DMS153 treated with DMSO at 0.1 percent for 48 hours (cell line): ENCODE results near the gene NCKAP5.
"Not testable (repeated sequence)": the region's sequence is repeated elsewhere in the genome, so short reads cannot be mapped to it uniquely, and the experiment has no call there.

ENCODE experiments used
- DNase-seq: peaks from one replicate; lab custom pipeline; 2025; ENCODE audit not compliant: unreplicated experiment; lab: John Stamatoyannopoulos, UW

The NCKAP5 gene

GRCh38 chr2:133235968-133236367 is 332.3 kb downstream of the NCKAP5 start:
- DNase-seq = no peak

GRCh38 chr2:133232556-133232955 is 335.7 kb downstream of the NCKAP5 start:
- DNase-seq = no peak

- no peak for DNase-seq
Measured at GRCh38 chr2:133231264-133231663, 337.0 kb downstream of the NCKAP5 start.

GRCh38 chr2:133229974-133230373 is 338.3 kb downstream of the NCKAP5 start:
- DNase-seq = no peak

- DNase-seq = no peak
Measured at GRCh38 chr2:133223226-133223625, 345.0 kb downstream of the NCKAP5 start.

GRCh38 chr2:133221398-133221797 is 346.9 kb downstream of the NCKAP5 start:
- no peak for DNase-seq

- DNase-seq = no peak
Measured at GRCh38 chr2:133218204-133218603, 350.1 kb downstream of the NCKAP5 start.

GRCh38 chr2:133215477-133215876 is 352.8 kb downstream of the NCKAP5 start:
- no peak for DNase-seq

GRCh38 chr2:133213651-133214050 is 354.6 kb downstream of the NCKAP5 start:
- DNase-seq = no peak

GRCh38 chr2:133209325-133209724 is 358.9 kb downstream of the NCKAP5 start:
- DNase-seq = no peak

GRCh38 chr2:133206666-133207065 is 361.6 kb downstream of the NCKAP5 start:
- not testable (repeated sequence) for DNase-seq

- DNase-seq = no peak
Measured at GRCh38 chr2:133204421-133204820, 363.8 kb downstream of the NCKAP5 start.

- no peak for DNase-seq
Measured at GRCh38 chr2:133200684-133201421, 367.4 kb downstream of the NCKAP5 start.

GRCh38 chr2:133198678-133199077 is 369.6 kb downstream of the NCKAP5 start:
- DNase-seq = no peak

- no peak for DNase-seq
Measured at GRCh38 chr2:133197156-133197555, 371.1 kb downstream of the NCKAP5 start.

GRCh38 chr2:133194777-133195335 is 373.4 kb downstream of the NCKAP5 start:
- DNase-seq = no peak

GRCh38 chr2:133194362-133194655 is 374.0 kb downstream of the NCKAP5 start:
- no peak for DNase-seq

- DNase-seq = no peak
Measured at GRCh38 chr2:133193544-133194361, 374.5 kb downstream of the NCKAP5 start.

GRCh38 chr2:133192028-133192427 is 376.2 kb downstream of the NCKAP5 start:
- no peak for DNase-seq

- no peak for DNase-seq
Measured at GRCh38 chr2:133177196-133177595, 391.1 kb downstream of the NCKAP5 start.

GRCh38 chr2:133175926-133176325 is 392.3 kb downstream of the NCKAP5 start:
- DNase-seq = no peak

- no peak for DNase-seq
Measured at GRCh38 chr2:133173224-133173623, 395.0 kb downstream of the NCKAP5 start.
